HepG2 (cell line): ENCODE data around the gene NOTUM. TPM values are rescaled to one million over a fixed set of nuclear protein-coding genes. Genes with fewer than 3 reads are reported as not detected.
A peak's percentile ranks its signal among the peaks of the same experiment; 100 is the strongest.

Source experiments
- ARNTL ChIP-seq: sonication (generic); formaldehyde crosslinking; IDR thresholded peaks from 2 replicates; pipeline ENCODE4 v1.4.0; 2020; ENCODE audit warnings: mild to moderate bottlenecking, missing genetic modification reagents
- CAMTA2 ChIP-seq: sonication (generic); formaldehyde crosslinking; IDR thresholded peaks from 2 replicates; pipeline ENCODE4 v1.4.0; 2020; ENCODE audit warnings: mild to moderate bottlenecking, missing genetic modification reagents, borderline replicate concordance
- FLYWCH1 ChIP-seq: sonication (generic); formaldehyde crosslinking; IDR thresholded peaks from 2 replicates; pipeline ENCODE4 v1.8.1; 2023; ENCODE audit warnings: mild to moderate bottlenecking, missing genetic modification reagents
- HES4 ChIP-seq: sonication (generic); formaldehyde crosslinking; IDR thresholded peaks from 2 replicates; pipeline ENCODE4 v1.9.0; 2021; ENCODE audit warnings: mild to moderate bottlenecking, missing genetic modification reagents, borderline replicate concordance
- ISL2 ChIP-seq: sonication (generic); formaldehyde crosslinking; IDR thresholded peaks from 2 replicates; pipeline ENCODE4 v1.5.0; 2020; ENCODE audit warnings: missing genetic modification reagents
- MAZ ChIP-seq, 2 experiments: sonication (generic) in 1 of 2; formaldehyde crosslinking in 1 of 2; IDR thresholded peaks; 2 replicates each; pipeline versions ENCODE4 v1.5.0 to v1.6.1; 2012 to 2020; ENCODE audit warnings: low read depth in 2 of 2, mild to moderate bottlenecking in 2 of 2, borderline replicate concordance in 1 of 2, improper control_type of control experiment in 1 of 2, low read length in 1 of 2, missing genetic modification reagents in 1 of 2, moderate library complexity in 1 of 2
- MTA1 ChIP-seq: sonication (generic); formaldehyde crosslinking; IDR thresholded peaks from 2 replicates; pipeline ENCODE4 v1.4.0; 2020; ENCODE audit warnings: missing genetic modification reagents, mild to moderate bottlenecking, borderline replicate concordance
- SP1 ChIP-seq, 2 experiments: fragments of 450-650 bp in 1 of 2; sonication (generic) in 1 of 2; formaldehyde crosslinking in 1 of 2; IDR thresholded peaks; 2 replicates each; pipeline versions ENCODE4 v1.4.0 to v1.6.1; 2016 to 2020; ENCODE audit warnings: missing genetic modification reagents in 1 of 2
- SRF ChIP-seq: IDR thresholded peaks from 2 replicates; pipeline ENCODE4 v1.6.1; 2011; ENCODE audit warnings: mild to moderate bottlenecking, low read depth, low read length, moderate library complexity
- THYN1 ChIP-seq: sonication (generic); formaldehyde crosslinking; IDR thresholded peaks from 2 replicates; pipeline ENCODE4 v1.8.1; 2023; ENCODE audit warnings: low read depth, mild to moderate bottlenecking, moderate library complexity, missing genetic modification reagents, borderline replicate concordance
- ZNF264 ChIP-seq: sonication (generic); formaldehyde crosslinking; IDR thresholded peaks from 2 replicates; pipeline ENCODE4 v1.4.0; 2020; ENCODE audit warnings: missing genetic modification reagents
- ZNF326 ChIP-seq: sonication (generic); formaldehyde crosslinking; IDR thresholded peaks from 2 replicates; pipeline ENCODE4 v1.4.0; 2020; ENCODE audit warnings: missing genetic modification reagents, borderline replicate concordance
- ZNF546 ChIP-seq: sonication (generic); formaldehyde crosslinking; conservative IDR thresholded peaks from 2 replicates; pipeline ENCODE4 v1.8.1; 2023; ENCODE audit warnings: mild to moderate bottlenecking, missing genetic modification reagents
- ZNF619 ChIP-seq: sonication (generic); formaldehyde crosslinking; IDR thresholded peaks from 2 replicates; pipeline ENCODE4 v1.4.0; 2020; ENCODE audit warnings: mild to moderate bottlenecking, missing genetic modification reagents
- ZNF768 ChIP-seq: sonication (generic); formaldehyde crosslinking; IDR thresholded peaks from 2 replicates; pipeline ENCODE4 v1.4.0; 2020; ENCODE audit warnings: missing genetic modification reagents
- ZSCAN20 ChIP-seq: sonication (generic); formaldehyde crosslinking; IDR thresholded peaks from 2 replicates; pipeline ENCODE4 v1.4.0; 2020; ENCODE audit warnings: missing genetic modification reagents, mild to moderate bottlenecking, borderline replicate concordance
- polyA plus RNA-seq, 8 experiments: library from polyadenylated mRNA; depleted of rRNA in 3 of 8; stranded (reverse) in 7 of 8; unstranded in 1 of 8; fragments of >200 nt; fragmentation: Illumina TruSeq in 4 of 8; extraction: Trizol in 4 of 8; gene quantifications; 2 replicates each; pipeline versions ENCODE4 v1.2.1 to v1.2.3, GENCODE V29; 2011 to 2016; ENCODE audit warnings: low read depth in 4 of 8, missing spikeins in 1 of 8, mixed read lengths in 1 of 8; ENCODE audit not compliant: insufficient read depth in 1 of 8
- total RNA-seq, 5 experiments: library from RNA; depleted of rRNA; stranded (reverse); fragments of >200 nt; fragmentation: Illumina TruSeq; extraction: Trizol; gene quantifications; 2 replicates each; pipeline ENCODE4 v1.2.3, GENCODE V29; 2016; ENCODE audit warnings: low read depth in 1 of 5
- TF ChIP-seq, protein P1 (sequence below): sonication (generic); formaldehyde crosslinking; IDR thresholded peaks from 2 replicates; pipeline ENCODE4 v1.4.0; 2020; ENCODE audit warnings: missing genetic modification reagents, borderline replicate concordance
- TF ChIP-seq, protein P2 (sequence below): sonication (generic); formaldehyde crosslinking; IDR thresholded peaks from 2 replicates; pipeline ENCODE4 v1.4.0; 2020; ENCODE audit warnings: mild to moderate bottlenecking, low read depth, missing genetic modification reagents
- TF ChIP-seq, protein P3 (sequence below): sonication (generic); formaldehyde crosslinking; IDR thresholded peaks from 2 replicates; pipeline ENCODE4 v1.4.0; 2020; ENCODE audit warnings: missing genetic modification reagents, borderline replicate concordance
- TF ChIP-seq, protein P4 (sequence below): IDR thresholded peaks from 2 replicates; pipeline ENCODE4 v1.6.1; 2016; ENCODE audit warnings: missing compliant biosample characterization, missing genetic modification reagents, borderline replicate concordance
- TF ChIP-seq, protein P5 (sequence below): sonication (generic); formaldehyde crosslinking; IDR thresholded peaks from 2 replicates; pipeline ENCODE4 v1.5.0; 2020; ENCODE audit warnings: mild to moderate bottlenecking, low read depth, missing genetic modification reagents, borderline replicate concordance

The NOTUM gene
- total and polyA plus RNA-seq, 2 of the 13 experiments (the other 11 are each of a cell fraction or from before 2014, with no cell fraction given): 150 to 160 TPM

DNA sequence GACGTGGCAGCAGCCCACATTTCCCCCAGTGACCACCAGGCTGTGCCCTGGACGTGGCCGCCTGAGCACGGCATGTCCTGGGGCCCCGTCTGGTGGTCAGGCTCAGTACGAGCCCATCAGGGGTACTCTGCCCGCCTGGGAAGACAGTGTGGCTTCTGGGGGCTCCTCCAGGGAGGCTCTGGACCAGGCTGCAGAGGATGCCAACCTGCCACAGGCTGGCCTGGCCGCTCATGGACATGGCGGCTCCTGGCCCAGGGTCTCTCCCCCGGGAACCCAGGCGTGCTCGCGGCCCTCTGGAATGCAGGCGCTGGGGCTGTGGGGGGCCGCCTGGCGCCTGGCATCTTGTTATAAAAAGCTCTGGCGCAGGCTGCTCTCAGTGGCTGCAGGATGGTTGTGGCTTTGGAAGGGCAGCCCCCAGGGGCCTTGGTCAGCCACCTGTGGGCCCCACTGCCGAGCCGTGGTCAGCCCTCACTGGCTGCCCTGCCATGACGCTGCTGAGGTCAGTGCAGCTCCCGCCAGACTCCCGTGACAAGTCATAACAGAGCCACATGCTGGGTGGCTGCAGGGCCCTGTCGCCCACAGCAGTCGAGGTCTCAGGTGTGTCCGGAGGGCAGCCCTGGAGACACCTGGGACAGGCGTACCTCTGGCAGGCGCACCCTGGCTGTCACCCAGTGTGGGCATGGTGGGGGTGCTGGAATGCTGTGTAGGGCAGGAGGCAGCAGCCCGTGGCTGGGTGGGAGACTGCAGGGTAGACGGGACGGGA lies 46.7 kb upstream of the NOTUM start (continued):
- TF ChIP-seq ZNF768 (CRISPR knock-in tag): no peak
- TF ChIP-seq, protein P1, sequence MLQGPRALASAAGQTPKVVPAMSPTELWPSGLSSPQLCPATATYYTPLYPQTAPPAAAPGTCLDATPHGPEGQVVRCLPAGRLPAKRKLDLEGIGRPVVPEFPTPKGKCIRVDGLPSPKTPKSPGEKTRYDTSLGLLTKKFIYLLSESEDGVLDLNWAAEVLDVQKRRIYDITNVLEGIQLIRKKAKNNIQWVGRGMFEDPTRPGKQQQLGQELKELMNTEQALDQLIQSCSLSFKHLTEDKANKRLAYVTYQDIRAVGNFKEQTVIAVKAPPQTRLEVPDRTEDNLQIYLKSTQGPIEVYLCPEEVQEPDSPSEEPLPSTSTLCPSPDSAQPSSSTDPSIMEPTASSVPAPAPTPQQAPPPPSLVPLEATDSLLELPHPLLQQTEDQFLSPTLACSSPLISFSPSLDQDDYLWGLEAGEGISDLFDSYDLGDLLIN: no peak
- TF ChIP-seq CAMTA2 (CRISPR knock-in tag): no peak
- TF ChIP-seq HES4 (CRISPR knock-in tag): no peak
- TF ChIP-seq SRF: no peak
- TF ChIP-seq MAZ (IDR thresholded peaks at IDR 0.05; ENCODE audit: borderline replicate concordance, low read depth, low read length): no peak
- no peak for TF ChIP-seq MAZ (CRISPR knock-in tag; IDR thresholded peaks at IDR 0.05; ENCODE audit: low read depth)
- TF ChIP-seq SP1 (IDR thresholded peaks at IDR 0.05): no peak
- TF ChIP-seq SP1 (CRISPR knock-in tag; IDR thresholded peaks at IDR 0.05): no peak
- no peak for TF ChIP-seq ZNF264 (CRISPR knock-in tag)
- TF ChIP-seq ISL2: no peak
- TF ChIP-seq, protein P2, sequence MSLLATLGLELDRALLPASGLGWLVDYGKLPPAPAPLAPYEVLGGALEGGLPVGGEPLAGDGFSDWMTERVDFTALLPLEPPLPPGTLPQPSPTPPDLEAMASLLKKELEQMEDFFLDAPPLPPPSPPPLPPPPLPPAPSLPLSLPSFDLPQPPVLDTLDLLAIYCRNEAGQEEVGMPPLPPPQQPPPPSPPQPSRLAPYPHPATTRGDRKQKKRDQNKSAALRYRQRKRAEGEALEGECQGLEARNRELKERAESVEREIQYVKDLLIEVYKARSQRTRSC (CRISPR knock-in tag): no peak
- TF ChIP-seq, protein P3, sequence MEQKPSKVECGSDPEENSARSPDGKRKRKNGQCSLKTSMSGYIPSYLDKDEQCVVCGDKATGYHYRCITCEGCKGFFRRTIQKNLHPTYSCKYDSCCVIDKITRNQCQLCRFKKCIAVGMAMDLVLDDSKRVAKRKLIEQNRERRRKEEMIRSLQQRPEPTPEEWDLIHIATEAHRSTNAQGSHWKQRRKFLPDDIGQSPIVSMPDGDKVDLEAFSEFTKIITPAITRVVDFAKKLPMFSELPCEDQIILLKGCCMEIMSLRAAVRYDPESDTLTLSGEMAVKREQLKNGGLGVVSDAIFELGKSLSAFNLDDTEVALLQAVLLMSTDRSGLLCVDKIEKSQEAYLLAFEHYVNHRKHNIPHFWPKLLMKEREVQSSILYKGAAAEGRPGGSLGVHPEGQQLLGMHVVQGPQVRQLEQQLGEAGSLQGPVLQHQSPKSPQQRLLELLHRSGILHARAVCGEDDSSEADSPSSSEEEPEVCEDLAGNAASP (CRISPR knock-in tag): no peak
- no peak for TF ChIP-seq ZSCAN20 (CRISPR knock-in tag)
- TF ChIP-seq, protein P4, sequence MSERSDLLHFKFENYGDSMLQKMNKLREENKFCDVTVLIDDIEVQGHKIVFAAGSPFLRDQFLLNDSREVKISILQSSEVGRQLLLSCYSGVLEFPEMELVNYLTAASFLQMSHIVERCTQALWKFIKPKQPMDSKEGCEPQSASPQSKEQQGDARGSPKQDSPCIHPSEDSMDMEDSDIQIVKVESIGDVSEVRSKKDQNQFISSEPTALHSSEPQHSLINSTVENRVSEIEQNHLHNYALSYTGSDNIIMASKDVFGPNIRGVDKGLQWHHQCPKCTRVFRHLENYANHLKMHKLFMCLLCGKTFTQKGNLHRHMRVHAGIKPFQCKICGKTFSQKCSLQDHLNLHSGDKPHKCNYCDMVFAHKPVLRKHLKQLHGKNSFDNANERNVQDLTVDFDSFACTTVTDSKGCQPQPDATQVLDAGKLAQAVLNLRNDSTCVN (CRISPR knock-in tag): no peak
- no peak for TF ChIP-seq FLYWCH1 (CRISPR knock-in tag)
- peak; percentile 26; the same call in 1 of the 2 replicates for TF ChIP-seq ZNF619 (CRISPR knock-in tag)
- peak; percentile 90 for TF ChIP-seq ZNF326 (CRISPR knock-in tag)
- TF ChIP-seq MTA1 (CRISPR knock-in tag): peak; percentile 48; the same call in 1 of the 2 replicates
- TF ChIP-seq, protein P5, sequence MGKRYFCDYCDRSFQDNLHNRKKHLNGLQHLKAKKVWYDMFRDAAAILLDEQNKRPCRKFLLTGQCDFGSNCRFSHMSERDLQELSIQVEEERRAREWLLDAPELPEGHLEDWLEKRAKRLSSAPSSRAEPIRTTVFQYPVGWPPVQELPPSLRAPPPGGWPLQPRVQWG: no peak
- TF ChIP-seq THYN1 (CRISPR knock-in tag): no peak
- TF ChIP-seq ARNTL (CRISPR knock-in tag): no peak
- 0 out of 2 replicates have a peak, but pooled peaks have one; percentile 23 for TF ChIP-seq ZNF546 (CRISPR knock-in tag)
